ENCODE results near the gene ZNF385A. TPM values are rescaled to one million over a fixed set of nuclear protein-coding genes. Genes with fewer than 3 reads are reported as not detected.

The ZNF385A gene
- total and polyA plus RNA-seq, 9 of the 15 experiments (the other 6 are each of a cell fraction or from before 2014, with no cell fraction given) = 1.0 to 111 (median 7.7) TPM

DNA sequence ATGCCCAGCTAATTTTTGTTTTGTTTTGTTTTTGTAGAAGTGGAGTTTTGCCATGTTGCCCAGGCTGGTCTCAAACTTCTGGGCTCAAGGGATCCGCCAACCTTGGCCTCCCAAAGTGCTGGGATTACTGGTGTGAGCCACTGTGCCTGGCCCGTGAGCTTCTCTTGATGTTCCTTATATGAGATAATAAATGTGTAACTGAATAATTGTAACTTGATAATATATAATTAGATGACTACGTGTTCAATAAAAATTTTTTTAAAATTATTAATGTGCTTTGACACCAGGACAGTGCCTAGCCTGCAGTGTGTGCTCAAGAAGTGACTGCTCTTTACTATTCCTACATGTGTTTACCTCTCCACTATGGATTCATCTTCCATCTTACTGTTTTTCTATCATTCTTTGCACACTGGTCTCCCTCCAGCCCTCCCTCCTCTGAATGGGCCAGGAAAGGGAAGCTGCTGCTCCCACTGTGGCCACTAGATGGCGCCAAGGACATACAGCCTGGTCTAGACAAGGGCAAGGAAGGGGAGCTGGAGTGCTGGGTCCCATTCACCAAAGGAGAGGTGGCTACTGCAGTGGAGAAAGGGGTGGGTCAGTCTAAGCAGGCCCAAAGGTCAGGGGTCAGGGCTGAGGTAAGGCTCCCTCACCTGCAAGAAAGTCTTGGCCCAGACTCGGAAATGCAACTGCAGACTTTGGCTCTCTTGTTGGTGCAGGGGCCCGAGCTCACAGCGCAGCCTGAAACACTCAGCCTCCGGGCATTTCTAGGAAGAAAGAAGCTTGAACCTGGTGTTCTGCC, 14.7 kb upstream of the ZNF385A start (continued):
- no peak for TF ChIP-seq ZNF740 (CRISPR knock-in tag; IDR thresholded peaks at IDR 0.05)
- TF ChIP-seq ZNF740 (tag; IDR thresholded peaks at IDR 0.05) = no peak
- TF ChIP-seq AFF1 (IDR thresholded peaks at IDR 0.05; ENCODE audit: low read depth in 1 of 2, partially characterized antibody in 2 of 2) = peak in 1 of 2 experiments; percentile 27
- no peak for TF ChIP-seq CHD4 (IDR thresholded peaks at IDR 0.05; ENCODE audit: insufficient read depth, insufficient replicate concordance, low read depth, low read length, poor library complexity, severe bottlenecking)
- 0 out of 2 replicates have a peak, but pooled peaks have one; percentile 41 for TF ChIP-seq JUN (IDR thresholded peaks at IDR 0.05; ENCODE audit: borderline replicate concordance, low read depth, low read length)
- TF ChIP-seq JUN (CRISPR knock-in tag; IDR thresholded peaks at IDR 0.05; ENCODE audit: borderline replicate concordance) = no peak
- no peak for TF ChIP-seq RBFOX2 (IDR thresholded peaks at IDR 0.05; ENCODE audit: low read depth, low read length)
- no peak for TF ChIP-seq ZNF830 (CRISPR knock-in tag; IDR thresholded peaks at IDR 0.05)
- no peak for TF ChIP-seq NCOA4 (IDR thresholded peaks at IDR 0.05; ENCODE audit: partially characterized antibody)
- TF ChIP-seq RBBP5 (IDR thresholded peaks at IDR 0.05; ENCODE audit: borderline replicate concordance, insufficient read depth, low read length, poor library complexity, severe bottlenecking) = no peak
- TF ChIP-seq JUNB (CRISPR knock-in tag; conservative IDR thresholded peaks at IDR 0.05) = no peak
- no peak for TF ChIP-seq E2F6 (IDR thresholded peaks at IDR 0.05; ENCODE audit: borderline replicate concordance in 1 of 2, extremely low read depth in 1 of 2, insufficient read depth in 1 of 2, insufficient read length in 1 of 2, low read depth in 1 of 2, low read length in 1 of 2, poor library complexity in 1 of 2, severe bottlenecking in 1 of 2)
- TF ChIP-seq CGGBP1 (CRISPR knock-in tag; IDR thresholded peaks at IDR 0.05) = no peak
- no peak for TF ChIP-seq CLOCK (CRISPR knock-in tag; IDR thresholded peaks at IDR 0.05; ENCODE audit: borderline replicate concordance)
